HEK293 (cell line): ENCODE results near the gene KLHL28.

Experiments used
- SP2 ChIP-seq: fragments of 450-650 bp; formaldehyde crosslinking; IDR thresholded peaks from 2 replicates; pipeline ENCODE4 v1.5.1; 2016; ENCODE audit warnings: missing biosample characterization, missing genetic modification characterization
- ZNF211 ChIP-seq: fragments of 450-650 bp; formaldehyde crosslinking; IDR thresholded peaks from 2 replicates; pipeline ENCODE4 v1.5.1; 2016; ENCODE audit warnings: low read depth, missing biosample characterization, missing genetic modification characterization
- ZNF341 ChIP-seq: fragments of 450-650 bp; formaldehyde crosslinking; IDR thresholded peaks from 2 replicates; pipeline ENCODE4; 2016; ENCODE audit warnings: low read depth, missing biosample characterization, missing genetic modification characterization
- ZNF391 ChIP-seq: fragments of 450-650 bp; formaldehyde crosslinking; IDR thresholded peaks from 2 replicates; pipeline ENCODE4 v1.5.1; 2016; ENCODE audit warnings: low read depth, missing biosample characterization, missing genetic modification characterization, borderline replicate concordance
- TF ChIP-seq, protein P1 (sequence below): fragments of 450-650 bp; formaldehyde crosslinking; conservative IDR thresholded peaks from 2 replicates; pipeline ENCODE4 v1.5.1; 2016; ENCODE audit warnings: low read depth, missing biosample characterization, missing genetic modification characterization

DNA sequence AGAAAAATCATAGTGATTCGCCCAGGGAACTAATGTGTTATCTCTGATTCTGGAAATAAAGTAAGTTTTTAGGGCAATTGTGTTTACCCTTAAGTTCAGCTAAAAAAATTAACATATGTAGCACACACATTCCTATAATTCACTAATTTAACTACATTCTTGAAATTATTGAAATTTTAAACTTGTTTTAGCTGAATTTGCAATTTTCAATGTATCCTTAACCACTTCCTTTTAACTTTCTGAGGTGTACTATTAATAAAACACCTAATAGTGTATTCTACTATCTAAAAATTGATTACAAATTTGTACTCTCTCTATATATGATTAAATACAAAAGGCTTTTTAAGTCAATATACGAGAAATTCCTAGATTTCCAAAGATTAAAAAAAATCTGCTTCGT, 2.2 kb downstream of the KLHL28 start:
- TF ChIP-seq SP2 (tag by site-specific recombination) (no peak), ZNF211 (tag by site-specific recombination) (no peak), ZNF341 (tag by site-specific recombination) (no peak), ZNF391 (no peak)
- TF ChIP-seq, protein P1, sequence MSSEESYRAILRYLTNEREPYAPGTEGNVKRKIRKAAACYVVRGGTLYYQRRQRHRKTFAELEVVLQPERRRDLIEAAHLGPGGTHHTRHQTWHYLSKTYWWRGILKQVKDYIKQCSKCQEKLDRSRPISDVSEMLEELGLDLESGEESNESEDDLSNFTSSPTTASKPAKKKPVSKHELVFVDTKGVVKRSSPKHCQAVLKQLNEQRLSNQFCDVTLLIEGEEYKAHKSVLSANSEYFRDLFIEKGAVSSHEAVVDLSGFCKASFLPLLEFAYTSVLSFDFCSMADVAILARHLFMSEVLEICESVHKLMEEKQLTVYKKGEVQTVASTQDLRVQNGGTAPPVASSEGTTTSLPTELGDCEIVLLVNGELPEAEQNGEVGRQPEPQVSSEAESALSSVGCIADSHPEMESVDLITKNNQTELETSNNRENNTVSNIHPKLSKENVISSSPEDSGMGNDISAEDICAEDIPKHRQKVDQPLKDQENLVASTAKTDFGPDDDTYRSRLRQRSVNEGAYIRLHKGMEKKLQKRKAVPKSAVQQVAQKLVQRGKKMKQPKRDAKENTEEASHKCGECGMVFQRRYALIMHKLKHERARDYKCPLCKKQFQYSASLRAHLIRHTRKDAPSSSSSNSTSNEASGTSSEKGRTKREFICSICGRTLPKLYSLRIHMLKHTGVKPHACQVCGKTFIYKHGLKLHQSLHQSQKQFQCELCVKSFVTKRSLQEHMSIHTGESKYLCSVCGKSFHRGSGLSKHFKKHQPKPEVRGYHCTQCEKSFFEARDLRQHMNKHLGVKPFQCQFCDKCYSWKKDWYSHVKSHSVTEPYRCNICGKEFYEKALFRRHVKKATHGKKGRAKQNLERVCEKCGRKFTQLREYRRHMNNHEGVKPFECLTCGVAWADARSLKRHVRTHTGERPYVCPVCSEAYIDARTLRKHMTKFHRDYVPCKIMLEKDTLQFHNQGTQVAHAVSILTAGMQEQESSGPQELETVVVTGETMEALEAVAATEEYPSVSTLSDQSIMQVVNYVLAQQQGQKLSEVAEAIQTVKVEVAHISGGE (tag by site-specific recombination), result no peak
